ENCODE data around the gene GLT6D1.

Gene GLT6D1

DNA sequence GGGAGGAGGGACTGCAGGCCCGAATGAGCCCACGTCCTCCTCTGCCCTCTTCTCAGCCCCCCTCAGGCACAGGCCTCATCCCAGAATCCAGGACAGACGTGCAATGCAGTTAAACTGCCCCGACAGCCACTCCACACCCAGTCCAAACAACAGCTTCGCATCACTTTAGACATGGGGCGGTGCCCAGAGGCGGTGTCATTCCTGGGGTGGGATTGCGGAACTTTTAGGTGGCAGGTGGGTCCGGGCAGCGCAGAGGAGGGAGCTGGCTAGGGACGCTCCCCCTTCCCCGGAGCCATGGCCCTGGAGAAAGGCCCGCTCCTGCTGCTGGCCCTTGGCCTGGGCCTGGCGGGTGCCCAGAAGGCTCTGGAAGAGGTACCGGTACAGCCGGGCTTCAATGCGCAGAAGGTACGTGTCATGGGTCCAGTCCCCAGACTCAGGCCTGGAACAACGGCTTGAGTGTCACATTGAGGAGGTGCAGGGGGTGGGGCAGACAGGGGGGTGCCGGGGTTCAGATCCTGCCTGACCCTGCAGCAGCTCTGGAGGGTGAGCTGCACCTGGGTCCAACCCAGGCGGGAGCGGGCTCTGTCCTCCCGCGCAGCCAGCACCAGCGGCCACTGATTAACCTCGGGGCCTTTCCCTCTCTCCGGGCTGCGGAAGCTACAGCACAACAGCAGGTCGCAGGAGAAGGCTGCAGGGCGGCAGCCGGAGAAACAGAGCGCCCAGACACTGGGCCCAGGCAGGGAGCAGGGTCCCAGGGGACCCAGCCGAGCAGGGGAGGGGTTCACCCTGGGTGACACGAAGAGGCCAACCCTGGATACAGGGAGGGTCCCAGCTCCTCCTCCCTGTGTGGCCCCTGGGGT lies 25.2 kb downstream of the GLT6D1 start:
- Histone ChIP-seq H3K9me3 (ENCODE audit: control insufficient read depth in 2 of 2, low read length in 2 of 2) (peaks cover 0 to 4% of the 10 kb centered on the region in 2 donors), H3K36me3 (ENCODE audit: control insufficient read depth in 2 of 2, insufficient read depth in 2 of 2, low read length in 2 of 2) (no peaks in the 10 kb centered on the region), H3K4me1 (ENCODE audit: control insufficient read depth, insufficient read depth, low read length) (no peaks in the 10 kb centered on the region), H3K4me3 (ENCODE audit: low read length in 2 of 2) (no peak overlapping the region), H3K27me3 (ENCODE audit: control insufficient read depth in 1 of 2, insufficient read depth in 2 of 2, low read length in 2 of 2) (peaks cover 11 to 16% of the 10 kb centered on the region in 2 donors), H3K9ac (ENCODE audit: low read length in 2 of 2) (no peak overlapping the region), H3K27ac (ENCODE audit: low read length) (no peak overlapping the region)

GRCh38 chr9:135612981-135613910 lies 26.1 kb downstream of the GLT6D1 start:
- Histone ChIP-seq H3K4me3 (ENCODE audit: low read length in 2 of 2) (no peak overlapping the region), H3K9me3 (ENCODE audit: control insufficient read depth in 2 of 2, low read length in 2 of 2) (peaks cover 0 to 4% of the 10 kb centered on the region in 2 donors), H3K36me3 (ENCODE audit: control insufficient read depth in 2 of 2, insufficient read depth in 2 of 2, low read length in 2 of 2) (no peaks in the 10 kb centered on the region), H3K9ac (ENCODE audit: low read length in 2 of 2) (no peak overlapping the region), H3K27ac (ENCODE audit: low read length) (no peak overlapping the region), H3K27me3 (ENCODE audit: control insufficient read depth in 1 of 2, insufficient read depth in 2 of 2, low read length in 2 of 2) (peaks cover 6 to 13% of the 10 kb centered on the region in 2 donors), H3K4me1 (ENCODE audit: control insufficient read depth, insufficient read depth, low read length) (no peaks in the 10 kb centered on the region)

- no peak overlapping the region for H3K9ac ChIP-seq (ENCODE audit: low read length in 2 of 2)
- H3K27ac ChIP-seq (ENCODE audit: low read length), result no peak overlapping the region
- no peaks in the 10 kb centered on the region for H3K36me3 ChIP-seq (ENCODE audit: control insufficient read depth in 2 of 2, insufficient read depth in 2 of 2, low read length in 2 of 2)
- H3K4me3 ChIP-seq (ENCODE audit: low read length in 2 of 2), result no peak overlapping the region
- H3K27me3 ChIP-seq (ENCODE audit: control insufficient read depth in 1 of 2, insufficient read depth in 2 of 2, low read length in 2 of 2), result peaks cover 6 to 12% of the 10 kb centered on the region in 2 donors
- H3K9me3 ChIP-seq (ENCODE audit: control insufficient read depth in 2 of 2, low read length in 2 of 2), result peaks cover 0 to 4% of the 10 kb centered on the region in 2 donors
- H3K4me1 ChIP-seq (ENCODE audit: control insufficient read depth, insufficient read depth, low read length), result no peaks in the 10 kb centered on the region
These were observed 26.9 kb downstream of the GLT6D1 start for GRCh38 chr9:135612437-135612836.

DNA sequence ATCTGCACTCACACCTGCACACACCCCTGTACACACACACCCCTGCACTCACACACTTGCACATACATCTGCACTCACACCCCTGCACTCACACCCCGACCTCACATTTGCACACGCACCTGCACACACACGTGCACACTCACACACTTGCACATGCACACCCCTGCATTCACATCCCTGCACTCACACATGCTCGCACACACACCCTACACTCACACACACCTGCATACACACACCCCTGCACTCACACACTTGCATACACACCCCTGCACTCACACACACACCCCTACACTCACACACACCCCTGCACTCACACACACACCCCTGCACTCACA lies 27.5 kb downstream of the GLT6D1 start:
- H3K9me3 ChIP-seq (ENCODE audit: control insufficient read depth in 2 of 2, low read length in 2 of 2), result peaks cover 0 to 4% of the 10 kb centered on the region in 2 donors
- no peak overlapping the region for H3K27ac ChIP-seq (ENCODE audit: low read length)
- H3K4me1 ChIP-seq (ENCODE audit: control insufficient read depth, insufficient read depth, low read length), result no peaks in the 10 kb centered on the region
- H3K4me3 ChIP-seq (ENCODE audit: low read length in 2 of 2), result no peak overlapping the region
- H3K36me3 ChIP-seq (ENCODE audit: control insufficient read depth in 2 of 2, insufficient read depth in 2 of 2, low read length in 2 of 2), result no peaks in the 10 kb centered on the region
- no peak overlapping the region for H3K9ac ChIP-seq (ENCODE audit: low read length in 2 of 2)
- H3K27me3 ChIP-seq (ENCODE audit: control insufficient read depth in 1 of 2, insufficient read depth in 2 of 2, low read length in 2 of 2), result peaks cover 5 to 12% of the 10 kb centered on the region in 2 donors

DNA sequence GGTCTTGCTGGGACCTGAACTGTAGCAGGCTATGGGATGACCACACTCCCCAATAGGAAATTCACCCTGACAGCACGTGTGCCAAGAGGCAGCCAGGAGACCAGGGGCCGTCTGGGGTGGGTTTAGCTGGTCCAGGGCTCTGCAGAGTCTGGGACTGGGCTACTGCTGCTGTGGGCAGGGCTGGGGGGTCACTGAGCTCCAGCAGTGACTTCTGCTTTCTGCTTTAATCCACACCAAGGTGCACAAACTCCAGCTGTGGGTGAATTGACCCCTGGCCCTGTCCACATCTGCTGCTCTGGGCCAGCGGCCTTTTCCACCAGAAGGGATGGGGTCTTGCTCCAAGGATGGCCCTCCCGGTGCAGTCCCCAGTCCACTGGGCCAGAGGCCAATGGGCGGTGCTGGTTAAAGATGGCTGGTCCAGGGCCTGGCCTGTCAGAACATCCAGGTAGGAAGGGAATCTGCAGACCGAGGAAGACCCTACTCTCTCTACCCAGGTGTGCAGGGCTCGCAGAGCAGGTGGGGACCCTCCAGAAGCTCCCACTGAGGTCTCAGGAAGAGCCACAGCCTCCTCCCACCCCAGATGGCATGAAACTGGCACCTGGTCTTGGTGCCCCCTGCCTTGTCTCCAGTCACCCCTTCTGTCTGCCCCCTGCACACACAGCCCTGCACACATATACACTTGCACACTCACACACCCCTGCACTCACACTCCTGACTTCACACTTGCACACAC lies 28.0 kb downstream of the GLT6D1 start:
- no peak overlapping the region for H3K9ac ChIP-seq (ENCODE audit: low read length in 2 of 2)
- peaks cover 0 to 12% of the 10 kb centered on the region in 2 donors for H3K27me3 ChIP-seq (ENCODE audit: control insufficient read depth in 1 of 2, insufficient read depth in 2 of 2, low read length in 2 of 2)
- H3K9me3 ChIP-seq (ENCODE audit: control insufficient read depth in 2 of 2, low read length in 2 of 2), result peaks cover 0 to 4% of the 10 kb centered on the region in 2 donors
- no peak overlapping the region for H3K27ac ChIP-seq (ENCODE audit: low read length)
- H3K4me3 ChIP-seq (ENCODE audit: low read length in 2 of 2), result no peak overlapping the region
- no peaks in the 10 kb centered on the region for H3K36me3 ChIP-seq (ENCODE audit: control insufficient read depth in 2 of 2, insufficient read depth in 2 of 2, low read length in 2 of 2)
- H3K4me1 ChIP-seq (ENCODE audit: control insufficient read depth, insufficient read depth, low read length), result no peaks in the 10 kb centered on the region

GRCh38 chr9:135610290-135611141 lies 28.8 kb downstream of the GLT6D1 start:
- Histone ChIP-seq H3K27ac (ENCODE audit: low read length) (no peak overlapping the region), H3K9ac (ENCODE audit: low read length in 2 of 2) (no peak overlapping the region), H3K4me1 (ENCODE audit: control insufficient read depth, insufficient read depth, low read length) (no peaks in the 10 kb centered on the region), H3K9me3 (ENCODE audit: control insufficient read depth in 2 of 2, low read length in 2 of 2) (peaks cover 0 to 4% of the 10 kb centered on the region in 2 donors), H3K36me3 (ENCODE audit: control insufficient read depth in 2 of 2, insufficient read depth in 2 of 2, low read length in 2 of 2) (no peaks in the 10 kb centered on the region), H3K4me3 (ENCODE audit: low read length in 2 of 2) (no peak overlapping the region), H3K27me3 (ENCODE audit: control insufficient read depth in 1 of 2, insufficient read depth in 2 of 2, low read length in 2 of 2) (peaks cover 0 to 12% of the 10 kb centered on the region in 2 donors)

- Histone ChIP-seq H3K9ac (ENCODE audit: low read length in 2 of 2) (no peak overlapping the region), H3K4me3 (ENCODE audit: low read length in 2 of 2) (no peak overlapping the region), H3K27me3 (ENCODE audit: control insufficient read depth in 1 of 2, insufficient read depth in 2 of 2, low read length in 2 of 2) (peaks cover 3 to 6% of the 10 kb centered on the region in 2 donors), H3K27ac (ENCODE audit: low read length) (no peak overlapping the region), H3K4me1 (ENCODE audit: control insufficient read depth, insufficient read depth, low read length) (peaks cover 4% of the 10 kb centered on the region), H3K9me3 (ENCODE audit: control insufficient read depth in 2 of 2, low read length in 2 of 2) (peaks cover 0 to 4% of the 10 kb centered on the region in 2 donors), H3K36me3 (ENCODE audit: control insufficient read depth in 2 of 2, insufficient read depth in 2 of 2, low read length in 2 of 2) (no peaks in the 10 kb centered on the region)
These were observed 29.9 kb downstream of the GLT6D1 start for GRCh38 chr9:135609366-135609955.

- H3K4me1 ChIP-seq (ENCODE audit: control insufficient read depth, insufficient read depth, low read length), result peaks cover 4% of the 10 kb centered on the region
- peaks cover 0 to 4% of the 10 kb centered on the region in 2 donors for H3K9me3 ChIP-seq (ENCODE audit: control insufficient read depth in 2 of 2, low read length in 2 of 2)
- H3K27ac ChIP-seq (ENCODE audit: low read length), result no peak overlapping the region
- no peaks in the 10 kb centered on the region for H3K36me3 ChIP-seq (ENCODE audit: control insufficient read depth in 2 of 2, insufficient read depth in 2 of 2, low read length in 2 of 2)
- no peak overlapping the region for H3K9ac ChIP-seq (ENCODE audit: low read length in 2 of 2)
- H3K27me3 ChIP-seq (ENCODE audit: control insufficient read depth in 1 of 2, insufficient read depth in 2 of 2, low read length in 2 of 2), result peaks cover 5 to 6% of the 10 kb centered on the region in 2 donors
- H3K4me3 ChIP-seq (ENCODE audit: low read length in 2 of 2), result no peak overlapping the region
These were observed 30.4 kb downstream of the GLT6D1 start for GRCh38 chr9:135608999-135609317.

DNA sequence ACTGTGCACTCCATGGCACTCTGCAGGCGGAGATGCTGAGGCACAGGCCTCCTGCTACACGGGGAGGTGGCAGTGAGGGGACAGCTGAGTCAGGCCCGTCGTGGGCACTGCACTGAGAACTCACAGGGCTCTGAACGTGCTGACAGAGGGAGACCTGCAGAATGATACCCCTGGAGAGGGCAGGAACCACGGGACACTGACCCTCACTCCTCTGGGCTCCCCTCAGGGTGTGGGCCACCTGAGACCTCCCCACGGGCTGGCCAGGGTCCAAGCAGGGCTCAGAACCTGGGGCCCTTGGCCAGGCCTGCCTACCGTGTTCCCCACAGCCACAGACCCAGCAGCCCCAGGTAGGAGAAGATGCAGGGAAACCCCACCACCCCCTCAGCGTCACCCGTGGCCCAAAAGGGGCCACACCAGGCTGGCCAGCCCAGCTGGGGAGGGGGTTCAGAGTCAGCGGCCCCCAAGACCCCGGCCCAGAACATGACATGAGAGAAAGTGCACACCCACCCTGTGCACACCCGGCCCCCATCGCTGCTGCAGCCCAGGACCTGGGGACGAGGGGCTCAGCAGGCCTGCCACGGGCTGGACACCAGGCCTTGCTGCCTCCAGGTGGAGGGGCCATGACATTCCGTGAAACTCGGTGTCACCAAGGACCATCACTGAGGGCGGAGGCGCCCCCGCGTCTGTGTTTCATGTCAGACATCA lies 30.9 kb downstream of the GLT6D1 start:
- no peak overlapping the region for H3K4me3 ChIP-seq (ENCODE audit: low read length in 2 of 2)
- peaks cover 5 to 6% of the 10 kb centered on the region in 2 donors for H3K27me3 ChIP-seq (ENCODE audit: control insufficient read depth in 1 of 2, insufficient read depth in 2 of 2, low read length in 2 of 2)
- peaks cover 0 to 4% of the 10 kb centered on the region in 2 donors for H3K9me3 ChIP-seq (ENCODE audit: control insufficient read depth in 2 of 2, low read length in 2 of 2)
- H3K4me1 ChIP-seq (ENCODE audit: control insufficient read depth, insufficient read depth, low read length), result peaks cover 4% of the 10 kb centered on the region
- H3K27ac ChIP-seq (ENCODE audit: low read length), result no peak overlapping the region
- H3K9ac ChIP-seq (ENCODE audit: low read length in 2 of 2), result no peak overlapping the region
- no peaks in the 10 kb centered on the region for H3K36me3 ChIP-seq (ENCODE audit: control insufficient read depth in 2 of 2, insufficient read depth in 2 of 2, low read length in 2 of 2)
